Esophagus muscularis mucosa (tissue), 4 donors: ENCODE data around the gene MPRIP. TPM values are rescaled to one million over a fixed set of nuclear protein-coding genes. Genes with fewer than 3 reads are reported as not detected.
A peak's percentile ranks its signal among the peaks of the same experiment; 100 is the strongest.

Experiments
- DNase-seq: peaks from one replicate; pipeline ENCODE4 v3.0.0-alpha.2; 2017; ENCODE audit errors: extremely low spot score
- H3K27ac ChIP-seq, 4 donors: fragments of 200-600 bp; sonication (generic); replicated peaks in 1 of 4; 1 replicate in 3 of 4; 2 replicates in 1 of 4; pipeline ENCODE4 v1.5.1; 2016 to 2019; ENCODE audit warnings: mild to moderate bottlenecking in 1 of 4
- H3K27me3 ChIP-seq, 4 donors: fragments of 200-600 bp; sonication (generic); one replicate each; pipeline versions ENCODE4 v1.5.1 to v1.6.0; 2016 to 2019
- H3K36me3 ChIP-seq, 4 donors: fragments of 200-600 bp; sonication (generic); one replicate each; pipeline ENCODE4 v1.5.1; 2016 to 2019
- H3K4me1 ChIP-seq, 4 donors: fragments of 200-600 bp; sonication (generic); one replicate each; pipeline ENCODE4 v1.5.1; 2016 to 2019
- H3K4me3 ChIP-seq, 4 donors: fragments of 200-600 bp; sonication (generic); 1 replicate in 2 of 4; 2 replicates in 2 of 4; pipeline ENCODE4 v1.5.1; 2016 to 2019; ENCODE audit warnings: mild to moderate bottlenecking in 4 of 4, moderate library complexity in 1 of 4
- H3K9me3 ChIP-seq, 4 donors: fragments of 200-600 bp; sonication (generic); 1 replicate in 3 of 4; 2 replicates in 1 of 4; pipeline ENCODE4 v1.5.1; 2016 to 2019
- EP300 ChIP-seq: sonication (generic); formaldehyde crosslinking; IDR thresholded peaks from one replicate; pipeline ENCODE4 v1.6.1; 2017; ENCODE audit warnings: antibody characterized with exemption
- POLR2A ChIP-seq: fragments of 450-650 bp; IDR thresholded peaks from one replicate; pipeline ENCODE4 v1.6.1; 2017; ENCODE audit warnings: antibody characterized with exemption, moderate library complexity, mild to moderate bottlenecking, low read depth
- POLR2AphosphoS5 ChIP-seq, 2 donors: sonication (generic); formaldehyde crosslinking; IDR thresholded peaks; one replicate each; pipeline ENCODE4 v1.6.1; 2017; ENCODE audit warnings: antibody characterized with exemption in 2 of 2
- WGBS: methylation state at CpG from one replicate; pipeline ENCODE4 v1.1.5; 2018; 5-methylcytosine and 5-hydroxymethylcytosine counted together
- intact Hi-C: fragments of 100-400 bp; cut with DNase I; formaldehyde crosslinking; loops from one replicate; pipeline ENCODE4 v1.15.1; 2023
- total RNA-seq, 4 donors: library from RNA; depleted of rRNA; stranded (reverse); fragments of >200 nt; gene quantifications; one replicate each; pipeline versions ENCODE4 v1.1.0 to v1.2.1, GENCODE V29; 2016
- TF ChIP-seq, protein P1 (sequence below), 3 experiments: fragments of 200-600 bp in 2 of 3; fragments of 450-650 bp in 1 of 3; sonication (generic) in 2 of 3; IDR thresholded peaks; one replicate each; pipeline ENCODE4 v1.5.1; 2017 to 2019; ENCODE audit warnings: antibody characterized with exemption in 3 of 3, mild to moderate bottlenecking in 2 of 3, moderate library complexity in 1 of 3

Gene MPRIP
- total RNA-seq, 4 donors from 2014 or later: 108 to 194 (median 129) TPM

DNA sequence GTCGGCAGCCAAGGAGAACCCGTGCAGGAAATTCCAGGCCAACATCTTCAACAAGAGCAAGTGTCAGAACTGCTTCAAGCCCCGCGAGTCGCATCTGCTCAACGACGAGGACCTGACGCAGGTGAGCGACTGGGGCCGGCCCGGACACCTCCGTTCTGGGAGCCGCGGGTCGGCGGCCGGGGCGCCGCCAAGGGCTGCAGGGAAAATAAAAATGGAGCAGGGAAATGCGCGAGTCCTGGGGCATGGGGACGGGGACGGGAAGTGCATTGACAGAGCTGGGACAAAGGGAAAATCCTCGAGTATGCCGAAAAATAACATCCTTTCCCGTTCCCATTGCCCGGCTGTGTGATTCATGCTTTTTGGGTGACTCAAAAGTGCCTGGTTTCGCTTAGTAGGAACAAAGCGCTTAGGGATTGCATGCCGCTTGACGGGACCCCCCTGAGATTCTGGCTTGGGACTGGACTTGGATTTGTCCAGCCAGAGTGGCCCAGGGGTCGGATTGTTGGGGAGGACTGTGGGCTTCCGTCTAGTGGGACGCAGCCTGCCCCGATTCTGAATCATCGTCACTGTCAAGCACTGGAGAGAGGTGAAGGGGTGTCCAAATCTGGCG lies 699 bp downstream of the MPRIP start:
- peaks cover 46 to 60% (median 57%) of the 10 kb centered on the region in 4 donors for H3K4me1 ChIP-seq
- no peaks in the 10 kb centered on the region for H3K9me3 ChIP-seq
- 1% methylated on average over 31 of the region's 37 CpGs for WGBS
- TF ChIP-seq, protein P1, sequence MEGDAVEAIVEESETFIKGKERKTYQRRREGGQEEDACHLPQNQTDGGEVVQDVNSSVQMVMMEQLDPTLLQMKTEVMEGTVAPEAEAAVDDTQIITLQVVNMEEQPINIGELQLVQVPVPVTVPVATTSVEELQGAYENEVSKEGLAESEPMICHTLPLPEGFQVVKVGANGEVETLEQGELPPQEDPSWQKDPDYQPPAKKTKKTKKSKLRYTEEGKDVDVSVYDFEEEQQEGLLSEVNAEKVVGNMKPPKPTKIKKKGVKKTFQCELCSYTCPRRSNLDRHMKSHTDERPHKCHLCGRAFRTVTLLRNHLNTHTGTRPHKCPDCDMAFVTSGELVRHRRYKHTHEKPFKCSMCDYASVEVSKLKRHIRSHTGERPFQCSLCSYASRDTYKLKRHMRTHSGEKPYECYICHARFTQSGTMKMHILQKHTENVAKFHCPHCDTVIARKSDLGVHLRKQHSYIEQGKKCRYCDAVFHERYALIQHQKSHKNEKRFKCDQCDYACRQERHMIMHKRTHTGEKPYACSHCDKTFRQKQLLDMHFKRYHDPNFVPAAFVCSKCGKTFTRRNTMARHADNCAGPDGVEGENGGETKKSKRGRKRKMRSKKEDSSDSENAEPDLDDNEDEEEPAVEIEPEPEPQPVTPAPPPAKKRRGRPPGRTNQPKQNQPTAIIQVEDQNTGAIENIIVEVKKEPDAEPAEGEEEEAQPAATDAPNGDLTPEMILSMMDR (IDR thresholded peaks at IDR 0.05): no peak
- peak; percentile 20 to 32 for TF ChIP-seq POLR2AphosphoS5 (IDR thresholded peaks at IDR 0.05)
- H3K27me3 ChIP-seq: no peaks in the 10 kb centered on the region
- intact Hi-C loops: loop anchor here (5.0 kb wide), 1 partner anchor 194 kb away; the partner anchor contains the start of gene FLCN
- peak overlapping the region; percentile 59 to 85 (median 75) for H3K4me3 ChIP-seq
- DNase-seq: no peak
- H3K27ac ChIP-seq: peak overlapping the region; percentile 79 to 89 (median 82)
- H3K36me3 ChIP-seq: no peaks in the 10 kb centered on the region

DNA sequence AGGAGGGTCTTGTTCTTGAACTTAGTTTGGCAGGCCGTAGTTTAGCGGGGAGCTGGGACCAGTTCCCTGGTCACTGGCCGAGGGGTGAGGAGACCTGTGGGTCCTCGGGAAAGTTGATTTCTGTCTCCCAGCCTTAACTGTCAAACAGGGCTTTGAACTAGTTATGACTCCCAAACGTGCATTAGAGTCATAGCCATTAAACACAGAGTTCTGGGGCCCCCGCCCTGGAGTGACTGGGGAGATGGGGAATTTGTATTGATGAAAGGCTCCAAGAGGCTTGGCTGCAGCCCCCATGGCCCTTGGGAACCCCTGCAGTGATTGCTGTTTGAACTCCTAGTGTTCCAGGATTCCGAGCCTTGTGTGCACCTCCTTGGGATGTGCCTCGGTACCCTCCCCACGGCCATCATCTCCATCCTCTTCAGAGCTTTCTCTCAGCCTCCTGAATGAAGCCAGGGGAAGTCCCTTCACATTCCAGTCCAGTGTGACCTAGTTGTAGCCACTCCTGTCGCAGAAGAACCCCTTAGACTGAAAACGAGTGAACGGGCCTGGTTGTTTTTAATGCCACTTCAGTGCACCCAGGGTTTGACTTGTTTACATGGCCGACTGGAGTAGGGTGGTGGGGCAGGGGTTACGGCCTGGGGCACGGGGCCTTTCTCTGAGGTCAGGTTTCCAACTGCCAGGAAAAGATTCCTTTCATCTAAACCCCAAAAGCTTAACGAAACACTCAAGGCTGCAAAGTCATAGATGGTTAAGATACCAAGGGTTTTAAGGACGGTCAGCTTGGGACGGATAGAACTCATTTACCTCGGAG lies 1.4 kb downstream of the MPRIP start:
- WGBS: 11% methylated on average over 18 of the region's 19 CpGs
- peaks cover 51 to 67% (median 63%) of the 10 kb centered on the region in 4 donors for H3K4me1 ChIP-seq
- H3K36me3 ChIP-seq: no peaks in the 10 kb centered on the region
- intact Hi-C loops: loop anchor here (5.0 kb wide), 1 partner anchor 194 kb away; the partner anchor contains the start of gene FLCN
- H3K27me3 ChIP-seq: no peaks in the 10 kb centered on the region
- peak overlapping the region; percentile 59 to 85 (median 75) for H3K4me3 ChIP-seq
- H3K27ac ChIP-seq: peak overlapping the region; percentile 79 to 89 (median 82)
- DNase-seq: no peak
- TF ChIP-seq POLR2A (no peak), EP300 (no peak), POLR2AphosphoS5 (IDR thresholded peaks at IDR 0.05) (no peak)
- TF ChIP-seq, protein P1 (IDR thresholded peaks at IDR 0.05): no peak
- H3K9me3 ChIP-seq: no peaks in the 10 kb centered on the region

DNA sequence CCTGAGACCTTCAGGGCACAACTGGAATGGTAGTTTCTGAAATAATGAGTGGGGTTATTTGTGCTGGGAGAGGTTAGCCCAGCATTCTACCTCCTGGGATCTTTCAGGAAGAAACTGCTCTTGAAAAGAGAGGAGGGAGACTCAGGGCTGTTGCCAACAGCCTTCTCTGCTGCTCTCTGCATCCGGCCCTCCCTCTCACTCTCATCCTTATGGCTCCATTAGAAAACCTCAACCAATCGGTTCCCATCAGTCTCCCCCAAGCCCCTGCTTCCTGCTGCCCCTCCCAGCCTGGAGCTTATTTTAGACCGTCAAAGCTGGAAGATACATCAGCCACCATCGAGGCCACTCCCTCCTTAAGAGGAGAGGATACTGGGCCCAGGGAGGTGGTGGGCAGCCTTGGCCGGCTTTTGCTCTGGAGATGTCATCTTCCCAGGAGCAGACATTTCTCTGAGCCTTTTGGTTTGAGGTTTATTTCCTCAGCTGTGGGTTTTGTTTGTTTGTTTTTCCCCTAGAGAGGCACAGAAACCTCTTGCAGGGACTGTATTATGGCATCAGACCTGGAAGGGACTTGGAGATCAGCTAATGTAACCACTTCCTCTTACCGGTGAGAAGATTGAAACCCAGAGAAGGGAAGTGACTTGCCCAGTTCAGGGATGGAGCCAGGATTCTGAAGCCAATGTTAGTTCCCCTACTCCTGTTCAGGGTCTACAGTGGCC lies 2.7 kb downstream of the MPRIP start:
- peaks cover 64 to 76% (median 68%) of the 10 kb centered on the region in 4 donors for H3K4me1 ChIP-seq
- H3K27ac ChIP-seq: peak overlapping the region; percentile 79 to 89 (median 82)
- H3K36me3 ChIP-seq: no peaks in the 10 kb centered on the region
- H3K4me3 ChIP-seq: peak overlapping the region; percentile 59 to 85 (median 75)
- H3K9me3 ChIP-seq: no peaks in the 10 kb centered on the region
- no peak for TF ChIP-seq POLR2A
- peak in 1 of 2 donors; percentile 13 for TF ChIP-seq POLR2AphosphoS5 (IDR thresholded peaks at IDR 0.05)
- TF ChIP-seq EP300: no peak
- TF ChIP-seq, protein P1 (IDR thresholded peaks at IDR 0.05): no peak
- intact Hi-C loops: loop anchor here (5.0 kb wide), 1 partner anchor 192 kb away; the partner anchor contains the start of gene FLCN
- WGBS: 5% methylated on average over 6 of the region's 6 CpGs
- no peak for DNase-seq
- H3K27me3 ChIP-seq: no peaks in the 10 kb centered on the region

DNA sequence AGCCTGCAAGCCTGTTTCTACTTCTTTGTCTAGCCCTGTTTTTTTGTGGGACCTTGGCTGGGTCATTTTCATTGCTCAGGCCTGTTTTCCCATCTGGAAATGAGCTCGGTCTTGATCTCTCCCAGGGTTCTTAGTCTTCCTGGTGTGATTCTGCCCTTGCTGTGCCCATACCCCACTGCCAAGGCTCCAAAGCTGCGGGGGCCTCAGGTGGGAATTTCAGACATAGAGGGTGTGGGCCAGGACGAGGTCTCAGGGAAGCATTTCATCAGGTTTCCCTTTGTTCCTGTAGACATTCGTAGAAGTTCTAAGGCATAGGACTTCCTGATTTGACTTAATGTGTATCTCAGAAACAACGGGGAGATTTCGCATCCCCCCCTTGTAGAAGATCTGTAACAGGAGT lies 5.8 kb downstream of the MPRIP start:
- no peak for DNase-seq
- no peaks in the 10 kb centered on the region for H3K36me3 ChIP-seq
- TF ChIP-seq, protein P1 (IDR thresholded peaks at IDR 0.05): no peak
- TF ChIP-seq POLR2AphosphoS5 (IDR thresholded peaks at IDR 0.05): no peak
- no peak for TF ChIP-seq EP300
- no peak for TF ChIP-seq POLR2A
- WGBS: 79% methylated on average over 6 of the region's 6 CpGs
- no peak overlapping the region for H3K4me3 ChIP-seq
- H3K4me1 ChIP-seq: peaks cover 81 to 93% (median 86%) of the 10 kb centered on the region in 4 donors
- H3K27ac ChIP-seq: peak overlapping the region in 2 of 4 donors; percentile 15 to 80
- no peaks in the 10 kb centered on the region for H3K9me3 ChIP-seq
- no peaks in the 10 kb centered on the region for H3K27me3 ChIP-seq
- intact Hi-C loops: no loop called here
